Fibroblast of the aortic adventitia (primary cell): Measurements from ENCODE around the gene KRR1. TPM values are rescaled to one million over a fixed set of nuclear protein-coding genes. Genes with fewer than 3 reads are reported as not detected.
A peak's percentile ranks its signal among the peaks of the same experiment; 100 is the strongest.

Source experiments
- DNase-seq: peaks from one replicate; pipeline ENCODE4 v3.0.0-alpha.2; 2010; ENCODE audit warnings: low read depth
- H3K4me3 ChIP-seq: 2 replicates; pipeline ENCODE4 v1.5.1; 2011; ENCODE audit warnings: low read depth, mild to moderate bottlenecking, control low read depth, low read length, moderate library complexity
- CTCF ChIP-seq: IDR thresholded peaks from 2 replicates; pipeline ENCODE4 v1.5.1; 2011; ENCODE audit warnings: mild to moderate bottlenecking, low read length, control low read depth, inconsistent platforms; ENCODE audit not compliant: insufficient read depth
- total RNA-seq: library from RNA; depleted of rRNA; stranded (reverse); fragments of >200 nt; gene quantifications from 2 replicates; pipeline ENCODE4 v1.2.3, GENCODE V29; 2012; ENCODE audit warnings: low replicate concordance

Gene KRR1
- total RNA-seq, 1 donor, result 71.4 TPM

GRCh38 chr12:75553398-75553797 is 42.0 kb upstream of the KRR1 start:
- H3K4me3 ChIP-seq, result no peak overlapping the region
- no peak for TF ChIP-seq CTCF
- DNase-seq, result no peak

- no peak overlapping the region for H3K4me3 ChIP-seq
- DNase-seq, result no peak
- no peak for TF ChIP-seq CTCF
These were observed 40.1 kb upstream of the KRR1 start for GRCh38 chr12:75551477-75551876.

GRCh38 chr12:75550401-75551240 is 39.2 kb upstream of the KRR1 start:
- no peak overlapping the region for H3K4me3 ChIP-seq
- peak; percentile 97 for DNase-seq
- no peak for TF ChIP-seq CTCF

- no peak for TF ChIP-seq CTCF
- no peak overlapping the region for H3K4me3 ChIP-seq
- no peak for DNase-seq
These were observed 38.6 kb upstream of the KRR1 start for GRCh38 chr12:75549989-75550388.

GRCh38 chr12:75548879-75549278 is 37.5 kb upstream of the KRR1 start:
- H3K4me3 ChIP-seq, result no peak overlapping the region
- no peak for DNase-seq
- TF ChIP-seq CTCF, result no peak

GRCh38 chr12:75545636-75546035 is 34.2 kb upstream of the KRR1 start:
- TF ChIP-seq CTCF, result no peak
- H3K4me3 ChIP-seq, result no peak overlapping the region
- DNase-seq, result no peak

- no peak for TF ChIP-seq CTCF
- no peak overlapping the region for H3K4me3 ChIP-seq
- DNase-seq, result no peak
These were observed 32.1 kb upstream of the KRR1 start for GRCh38 chr12:75543529-75543928.
